Epidermal melanocyte (primary cell): ENCODE data around the gene CARD8.

Experiments
- DNase-seq: peaks from one replicate; pipeline ENCODE4 v3.0.0; 2011; ENCODE audit warnings: low spot score; ENCODE audit not compliant: insufficient read length

CARD8 gene

GRCh38 chr19:48174445-48175030 lies 81.2 kb downstream of the CARD8 start:
- no peak for DNase-seq

DNA sequence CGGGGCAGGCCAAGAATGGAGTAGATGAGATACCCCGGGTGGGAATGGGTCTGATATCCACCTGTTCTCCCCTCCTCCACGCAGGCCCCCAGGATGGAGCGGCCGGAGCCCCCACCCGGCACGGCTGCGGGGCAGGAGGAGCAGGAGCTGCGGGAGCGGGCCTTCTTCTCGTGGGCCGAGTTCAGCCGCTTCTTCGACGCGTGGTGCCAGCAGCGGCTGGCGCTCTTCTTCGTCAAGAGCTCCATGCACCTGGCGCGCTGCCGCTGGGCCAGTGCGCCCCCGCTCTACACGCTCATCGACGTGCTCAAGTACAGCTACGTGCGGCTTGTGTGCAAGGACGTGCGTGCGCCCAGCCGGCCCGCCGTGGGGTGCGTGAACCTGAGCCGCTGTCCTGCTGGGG lies 84.0 kb downstream of the CARD8 start:
- DNase-seq, result no peak

DNA sequence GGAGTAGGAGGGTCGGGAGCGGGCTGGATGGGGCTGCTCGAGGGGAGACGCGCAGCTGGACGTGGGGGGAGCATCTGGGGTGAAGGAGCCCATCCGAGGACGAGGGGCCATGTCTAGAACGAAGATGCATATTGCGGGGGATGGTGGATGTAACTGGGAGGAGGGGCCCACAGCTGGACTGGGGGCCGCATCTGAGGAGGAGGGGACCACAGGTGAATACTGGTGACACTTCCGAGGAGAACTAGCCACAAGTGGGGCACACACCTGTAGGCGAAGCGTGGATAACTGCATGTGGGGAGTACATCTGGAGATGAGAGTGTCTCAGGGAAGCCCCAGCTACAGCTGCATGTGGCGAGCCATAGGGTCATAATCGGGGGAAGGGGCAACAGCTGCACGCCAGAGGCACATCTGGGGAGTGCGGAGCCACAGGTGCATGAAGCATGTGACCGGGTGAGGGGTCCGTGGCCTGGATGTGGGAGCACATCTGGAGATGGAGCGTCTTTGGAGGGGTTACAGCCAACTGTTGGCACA lies 84.8 kb downstream of the CARD8 start:
- DNase-seq, result no peak

DNA sequence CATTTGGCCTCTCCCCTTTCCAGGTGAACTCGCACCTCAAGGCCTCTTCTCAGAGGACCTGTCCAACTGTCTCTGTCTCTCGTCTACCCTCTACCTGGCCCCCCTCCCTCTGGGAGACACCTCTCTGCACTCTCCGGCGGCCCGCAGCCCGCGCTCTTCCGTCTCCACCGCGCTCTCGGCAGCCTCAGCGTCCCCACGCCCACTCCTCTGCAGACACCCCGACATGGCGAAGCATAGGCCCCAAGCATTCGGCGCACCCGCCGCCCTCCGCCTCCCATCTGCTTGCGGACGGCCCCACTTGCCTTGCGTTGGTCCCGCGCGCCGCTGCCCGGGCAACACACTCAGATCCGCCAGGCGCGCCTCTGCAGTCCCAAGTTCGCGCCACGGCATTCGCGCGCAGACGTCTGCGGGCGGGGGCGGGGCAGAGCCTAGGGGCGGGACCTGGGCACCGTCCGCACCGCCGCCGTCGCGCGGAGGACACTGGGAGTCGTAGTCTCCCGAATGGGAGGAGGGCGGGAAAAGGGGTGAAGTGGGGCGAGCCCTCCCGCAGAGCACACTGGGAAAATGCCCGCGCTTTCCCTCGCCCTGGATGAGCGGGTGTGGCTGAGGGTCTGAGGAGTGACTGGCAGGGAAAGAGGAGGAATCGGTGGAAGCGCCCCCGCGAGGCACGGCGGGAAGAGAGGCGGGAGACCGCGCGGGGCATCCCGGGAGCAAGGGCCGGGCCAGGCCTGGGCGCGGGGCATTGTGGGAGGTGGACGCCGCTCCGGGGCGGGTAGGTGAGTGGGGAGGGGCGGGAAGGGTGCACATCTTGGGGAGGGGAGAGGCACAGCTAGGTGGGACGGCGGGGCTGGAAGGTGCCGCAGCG lies 85.5 kb downstream of the CARD8 start, which contains the start of the genes LIG1 and ZSWIM9:
TSS of gene LIG1 (minus strand) at position 406 of the 865 bp plus-strand sequence. CDS start 4,778 bp downstream, outside the sequence.
TSS of gene ZSWIM9 (plus strand) at position 742 of the 865 bp plus-strand sequence. CDS start 1,123 bp downstream, outside the sequence.
- peak; percentile 96 for DNase-seq

- DNase-seq, result peak; percentile 23
Measured at GRCh38 chr19:48169578-48169938, 86.2 kb downstream of the CARD8 start.

DNA sequence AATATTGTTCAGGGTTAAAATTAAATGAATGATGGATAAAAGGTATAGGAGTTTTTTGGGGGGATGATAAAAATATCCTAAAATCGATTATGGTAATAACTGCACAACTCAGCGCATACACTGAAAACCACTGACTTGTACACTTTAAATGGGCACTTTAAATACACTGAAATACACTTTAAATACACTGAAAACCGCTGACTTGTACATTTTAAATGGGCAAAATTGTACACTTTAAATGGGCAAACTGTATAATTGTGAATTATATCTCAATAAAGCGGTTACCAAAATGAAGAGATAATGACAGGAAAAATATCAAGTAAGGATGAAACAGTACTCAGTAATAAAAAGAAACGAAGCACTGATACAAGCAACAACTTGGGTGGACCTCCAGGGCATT lies 87.0 kb downstream of the CARD8 start:
- no peak for DNase-seq

DNA sequence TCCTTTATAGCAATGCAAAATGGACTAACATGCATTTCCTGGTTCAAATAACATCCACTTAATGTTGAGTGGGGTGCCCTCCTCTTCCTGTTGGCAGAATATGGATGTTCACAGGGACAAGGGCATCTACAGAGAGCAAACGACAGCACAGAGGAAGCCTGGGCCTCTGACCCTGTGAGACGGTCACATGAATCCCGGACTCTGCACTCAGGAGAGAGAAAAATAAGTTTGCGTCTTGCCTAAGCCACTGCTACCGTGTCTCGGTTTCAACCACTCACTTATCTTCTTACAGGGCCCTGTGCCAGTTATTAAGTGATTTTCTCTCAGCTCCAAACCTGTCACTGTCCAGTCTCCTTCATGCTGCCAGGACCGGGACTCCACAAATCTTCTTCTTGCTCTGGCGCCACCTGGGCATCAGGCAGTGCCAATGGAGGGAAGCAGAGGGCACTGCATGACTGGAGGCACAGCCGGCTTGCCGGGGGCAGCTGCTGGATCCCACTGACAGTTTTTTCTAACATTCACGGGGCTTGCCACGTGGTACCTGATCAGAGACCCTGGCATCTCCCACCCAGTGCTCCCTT lies 97.4 kb downstream of the CARD8 start:
- no peak for DNase-seq
